HL-60 (cell line): ENCODE results near the gene DCAF11.

ENCODE experiments used
- DNase-seq, 2 experiments: peaks; one replicate each; pipeline ENCODE4 v3.0.0-alpha.2; 2010 to 2020; ENCODE audit warnings: low read depth in 1 of 2, low spot score in 1 of 2
- H3K27ac ChIP-seq: fragments of 250-450 bp; sonication (Bioruptor Pico); replicated peaks from 2 replicates; pipeline ENCODE4 v1.5.1; 2020; ENCODE audit warnings: mild to moderate bottlenecking, moderate library complexity
- H3K27me3 ChIP-seq: fragments of 250-450 bp; sonication (Bioruptor Pico); 2 replicates; pipeline ENCODE4 v1.5.1; 2021; ENCODE audit warnings: mild to moderate bottlenecking, moderate library complexity; ENCODE audit not compliant: insufficient read depth, poor library complexity, severe bottlenecking
- H3K4me3 ChIP-seq: replicated peaks from 2 replicates; pipeline ENCODE4 v1.5.1; 2011; ENCODE audit warnings: mild to moderate bottlenecking, control low read depth, low read length; ENCODE audit not compliant: insufficient read depth
- CTCF ChIP-seq: IDR thresholded peaks from one replicate; pipeline ENCODE4 v1.5.1; 2011; ENCODE audit warnings: low read length, control low read depth, inconsistent platforms; ENCODE audit not compliant: insufficient read depth
- GABPA ChIP-seq: IDR thresholded peaks from 2 replicates; pipeline ENCODE4 v1.6.1; 2012; ENCODE audit warnings: low read depth
- POLR2AphosphoS5 ChIP-seq: IDR thresholded peaks from 2 replicates; pipeline ENCODE4 v1.6.1; 2012; ENCODE audit warnings: low read depth
- SPI1 ChIP-seq: IDR thresholded peaks from 2 replicates; pipeline ENCODE4 v1.6.1; 2012; ENCODE audit warnings: low read depth, mild to moderate bottlenecking, borderline replicate concordance
- TF ChIP-seq, protein P1 (sequence below): IDR thresholded peaks from 2 replicates; pipeline ENCODE4 v1.6.1; 2012; ENCODE audit warnings: low read depth; ENCODE audit not compliant: insufficient replicate concordance

Gene DCAF11

DNA sequence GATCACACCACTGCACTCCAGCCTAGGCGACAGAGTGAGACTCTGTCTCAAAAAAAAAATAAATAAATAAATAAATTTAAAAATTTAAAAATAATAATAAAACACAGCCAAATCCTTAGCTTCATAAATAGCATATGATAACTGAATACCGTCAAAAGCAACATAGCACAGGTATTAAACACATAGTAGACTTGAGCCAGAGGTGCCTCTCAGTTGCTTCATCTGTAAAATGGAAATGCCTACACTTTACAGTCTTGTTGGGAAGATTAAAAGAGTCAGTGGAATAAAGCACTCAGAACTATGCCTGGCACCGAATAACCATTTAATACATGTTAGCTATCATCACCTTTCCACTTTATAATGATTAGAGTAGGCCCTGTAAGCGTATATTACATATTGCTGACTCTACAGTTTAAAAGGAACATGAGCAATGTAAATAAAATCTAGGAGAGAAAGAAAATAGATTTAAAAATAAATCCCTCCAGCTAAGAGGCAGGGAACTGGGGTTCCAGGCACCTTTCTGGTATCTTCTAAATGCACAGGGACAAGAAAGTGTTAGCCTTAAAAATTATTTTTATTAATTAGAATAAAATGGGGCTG is 7.8 kb upstream of the DCAF11 start:
- TF ChIP-seq SPI1 = no peak
- TF ChIP-seq POLR2AphosphoS5 = no peak
- TF ChIP-seq, protein P1, sequence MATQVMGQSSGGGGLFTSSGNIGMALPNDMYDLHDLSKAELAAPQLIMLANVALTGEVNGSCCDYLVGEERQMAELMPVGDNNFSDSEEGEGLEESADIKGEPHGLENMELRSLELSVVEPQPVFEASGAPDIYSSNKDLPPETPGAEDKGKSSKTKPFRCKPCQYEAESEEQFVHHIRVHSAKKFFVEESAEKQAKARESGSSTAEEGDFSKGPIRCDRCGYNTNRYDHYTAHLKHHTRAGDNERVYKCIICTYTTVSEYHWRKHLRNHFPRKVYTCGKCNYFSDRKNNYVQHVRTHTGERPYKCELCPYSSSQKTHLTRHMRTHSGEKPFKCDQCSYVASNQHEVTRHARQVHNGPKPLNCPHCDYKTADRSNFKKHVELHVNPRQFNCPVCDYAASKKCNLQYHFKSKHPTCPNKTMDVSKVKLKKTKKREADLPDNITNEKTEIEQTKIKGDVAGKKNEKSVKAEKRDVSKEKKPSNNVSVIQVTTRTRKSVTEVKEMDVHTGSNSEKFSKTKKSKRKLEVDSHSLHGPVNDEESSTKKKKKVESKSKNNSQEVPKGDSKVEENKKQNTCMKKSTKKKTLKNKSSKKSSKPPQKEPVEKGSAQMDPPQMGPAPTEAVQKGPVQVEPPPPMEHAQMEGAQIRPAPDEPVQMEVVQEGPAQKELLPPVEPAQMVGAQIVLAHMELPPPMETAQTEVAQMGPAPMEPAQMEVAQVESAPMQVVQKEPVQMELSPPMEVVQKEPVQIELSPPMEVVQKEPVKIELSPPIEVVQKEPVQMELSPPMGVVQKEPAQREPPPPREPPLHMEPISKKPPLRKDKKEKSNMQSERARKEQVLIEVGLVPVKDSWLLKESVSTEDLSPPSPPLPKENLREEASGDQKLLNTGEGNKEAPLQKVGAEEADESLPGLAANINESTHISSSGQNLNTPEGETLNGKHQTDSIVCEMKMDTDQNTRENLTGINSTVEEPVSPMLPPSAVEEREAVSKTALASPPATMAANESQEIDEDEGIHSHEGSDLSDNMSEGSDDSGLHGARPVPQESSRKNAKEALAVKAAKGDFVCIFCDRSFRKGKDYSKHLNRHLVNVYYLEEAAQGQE = no peak
- TF ChIP-seq CTCF = no peak
- TF ChIP-seq GABPA = no peak
- H3K27ac ChIP-seq = no peak overlapping the region
- H3K4me3 ChIP-seq = no peak overlapping the region
- H3K27me3 ChIP-seq = no peaks in the 10 kb centered on the region
- DNase-seq = no peak

DNA sequence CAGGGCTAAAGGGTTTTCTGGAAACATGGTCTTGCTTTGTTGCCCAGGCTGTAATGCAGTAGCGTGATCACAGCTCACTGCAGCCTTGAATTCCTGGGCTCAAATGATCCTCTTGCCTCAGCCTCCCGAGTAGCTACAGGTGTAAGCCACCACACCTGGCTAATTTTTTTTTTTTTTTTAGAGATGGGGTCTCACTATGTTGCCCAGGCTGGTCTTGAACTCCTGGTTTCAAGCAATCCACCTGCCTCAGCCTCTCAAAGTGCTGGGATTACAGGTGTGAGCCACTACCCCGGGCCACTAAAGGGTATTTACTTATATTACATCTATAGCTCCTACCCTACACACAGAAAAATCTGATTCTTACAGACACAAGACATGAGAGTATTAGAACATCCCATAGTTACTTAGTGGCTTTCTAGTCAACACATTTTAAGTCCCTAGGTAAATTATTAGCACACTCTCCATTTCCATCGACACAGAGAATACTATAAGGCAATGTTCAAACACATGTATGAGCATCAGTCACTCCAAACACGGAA is 6.2 kb upstream of the DCAF11 start:
- TF ChIP-seq GABPA (no peak), CTCF (no peak), SPI1 (no peak), POLR2AphosphoS5 (no peak)
- TF ChIP-seq, protein P1 = no peak
- no peak for DNase-seq
- Histone ChIP-seq H3K4me3 (no peak overlapping the region), H3K27ac (no peak overlapping the region), H3K27me3 (no peaks in the 10 kb centered on the region)

GRCh38 chr14:24110060-24110459 is 4.5 kb upstream of the DCAF11 start:
- no peak for DNase-seq
- H3K4me3 ChIP-seq = no peak overlapping the region

GRCh38 chr14:24110523-24110922 is 4.1 kb upstream of the DCAF11 start:
- no peak for DNase-seq
- TF ChIP-seq, protein P1 = no peak
- TF ChIP-seq GABPA = no peak
- TF ChIP-seq POLR2AphosphoS5 = no peak
- no peak for TF ChIP-seq CTCF
- TF ChIP-seq SPI1 = no peak
- Histone ChIP-seq H3K4me3 (no peak overlapping the region), H3K27ac (no peak overlapping the region), H3K27me3 (no peaks in the 10 kb centered on the region)

More at GRCh38 chr14:24110060-24110459, 4.5 kb upstream of the DCAF11 start:
- H3K27me3 ChIP-seq = no peaks in the 10 kb centered on the region
- TF ChIP-seq POLR2AphosphoS5 = no peak
- H3K27ac ChIP-seq = no peak overlapping the region
